IPS-20b (cell line): ENCODE results near the gene SPINDOC.

Experiments used
- H3K27ac ChIP-seq: one replicate; pipeline ENCODE4 v1.5.1; 2013; ENCODE audit warnings: low read length
- H3K27me3 ChIP-seq: 2 replicates; pipeline ENCODE4 v1.6.1; 2013; ENCODE audit warnings: mild to moderate bottlenecking, low read length, inconsistent platforms; ENCODE audit not compliant: insufficient read depth
- H3K36me3 ChIP-seq: 2 replicates; pipeline ENCODE4 v1.6.1; 2013; ENCODE audit warnings: low read depth, mild to moderate bottlenecking, inconsistent platforms, low read length, moderate library complexity; ENCODE audit not compliant: insufficient read depth
- H3K4me1 ChIP-seq: 2 replicates; pipeline ENCODE4 v1.6.1; 2013; ENCODE audit warnings: mild to moderate bottlenecking, control low read depth, inconsistent platforms, low read length, moderate library complexity; ENCODE audit not compliant: insufficient read depth
- H3K4me3 ChIP-seq: 2 replicates; pipeline ENCODE4 v1.5.1; 2013; ENCODE audit warnings: mild to moderate bottlenecking, low read length, inconsistent platforms
- H3K9ac ChIP-seq: 2 replicates; pipeline ENCODE4 v1.6.1; 2013; ENCODE audit warnings: low read depth, mild to moderate bottlenecking, inconsistent platforms, low read length, moderate library complexity
- H3K9me3 ChIP-seq: 2 replicates; pipeline ENCODE4 v1.6.1; 2013; ENCODE audit warnings: mild to moderate bottlenecking, low read depth, low read length, inconsistent platforms; ENCODE audit not compliant: insufficient read depth

Gene SPINDOC

DNA sequence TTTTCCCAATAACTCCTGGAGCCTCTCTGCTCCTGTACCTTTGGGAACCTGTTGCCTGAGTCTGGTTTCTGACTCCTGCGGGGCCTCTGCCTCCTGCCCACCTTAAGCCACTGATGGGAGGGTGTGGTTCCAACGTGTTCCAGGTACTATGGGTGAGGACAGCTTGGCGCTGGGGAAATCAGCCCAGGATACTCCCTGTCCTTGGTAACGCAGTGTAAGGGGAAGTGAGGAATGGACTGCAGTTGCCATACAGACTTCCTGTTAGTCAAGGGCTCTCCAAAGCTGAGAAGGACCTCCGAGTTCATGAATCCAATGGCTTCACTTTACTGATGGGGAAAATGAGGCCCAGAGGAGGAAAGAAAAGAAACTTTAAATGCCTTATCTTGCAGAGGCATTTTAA is 24.5 kb downstream of the SPINDOC start:
- H3K9ac ChIP-seq: peak overlapping the region; percentile 77; the same call in 1 of the 2 replicates
- no peaks in the 10 kb centered on the region for H3K9me3 ChIP-seq
- H3K27me3 ChIP-seq: no peaks in the 10 kb centered on the region
- H3K4me1 ChIP-seq: peaks cover 26% of the 10 kb centered on the region
- no peak overlapping the region for H3K27ac ChIP-seq
- no peak overlapping the region for H3K4me3 ChIP-seq
- H3K36me3 ChIP-seq: peaks cover 3% of the 10 kb centered on the region; the same call in 1 of the 2 replicates

DNA sequence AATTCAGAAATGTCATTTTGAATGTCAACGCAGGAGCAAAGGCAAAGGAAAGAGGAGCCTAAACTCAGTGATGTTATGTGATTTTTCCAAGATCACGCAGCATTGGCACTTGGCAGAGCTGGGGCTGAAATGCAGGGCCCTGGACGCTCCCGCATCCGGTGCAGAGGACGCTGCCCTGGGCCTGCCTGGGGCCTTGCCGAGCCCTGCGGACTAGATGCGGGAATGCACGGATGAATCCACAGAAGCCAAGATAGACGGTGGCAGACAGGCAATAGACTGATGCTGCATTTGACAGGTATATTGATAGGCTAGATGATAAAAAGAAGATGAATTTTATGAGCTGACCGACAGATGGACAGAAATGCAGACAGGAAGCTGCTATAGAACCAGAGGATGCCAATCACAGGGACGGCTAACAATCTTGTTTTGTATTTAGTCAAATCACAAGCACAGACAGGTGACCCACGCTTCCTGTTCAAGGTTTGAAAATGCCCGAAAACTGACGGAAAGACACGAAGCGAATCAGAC is 25.0 kb downstream of the SPINDOC start:
- H3K36me3 ChIP-seq: peaks cover 3% of the 10 kb centered on the region; the same call in 1 of the 2 replicates
- peak overlapping the region; percentile 77; the same call in 1 of the 2 replicates for H3K9ac ChIP-seq
- H3K27ac ChIP-seq: peak overlapping the region; percentile 68
- peaks cover 31% of the 10 kb centered on the region for H3K4me1 ChIP-seq
- H3K27me3 ChIP-seq: no peaks in the 10 kb centered on the region
- H3K9me3 ChIP-seq: no peaks in the 10 kb centered on the region
- peak overlapping the region; percentile 57 for H3K4me3 ChIP-seq

DNA sequence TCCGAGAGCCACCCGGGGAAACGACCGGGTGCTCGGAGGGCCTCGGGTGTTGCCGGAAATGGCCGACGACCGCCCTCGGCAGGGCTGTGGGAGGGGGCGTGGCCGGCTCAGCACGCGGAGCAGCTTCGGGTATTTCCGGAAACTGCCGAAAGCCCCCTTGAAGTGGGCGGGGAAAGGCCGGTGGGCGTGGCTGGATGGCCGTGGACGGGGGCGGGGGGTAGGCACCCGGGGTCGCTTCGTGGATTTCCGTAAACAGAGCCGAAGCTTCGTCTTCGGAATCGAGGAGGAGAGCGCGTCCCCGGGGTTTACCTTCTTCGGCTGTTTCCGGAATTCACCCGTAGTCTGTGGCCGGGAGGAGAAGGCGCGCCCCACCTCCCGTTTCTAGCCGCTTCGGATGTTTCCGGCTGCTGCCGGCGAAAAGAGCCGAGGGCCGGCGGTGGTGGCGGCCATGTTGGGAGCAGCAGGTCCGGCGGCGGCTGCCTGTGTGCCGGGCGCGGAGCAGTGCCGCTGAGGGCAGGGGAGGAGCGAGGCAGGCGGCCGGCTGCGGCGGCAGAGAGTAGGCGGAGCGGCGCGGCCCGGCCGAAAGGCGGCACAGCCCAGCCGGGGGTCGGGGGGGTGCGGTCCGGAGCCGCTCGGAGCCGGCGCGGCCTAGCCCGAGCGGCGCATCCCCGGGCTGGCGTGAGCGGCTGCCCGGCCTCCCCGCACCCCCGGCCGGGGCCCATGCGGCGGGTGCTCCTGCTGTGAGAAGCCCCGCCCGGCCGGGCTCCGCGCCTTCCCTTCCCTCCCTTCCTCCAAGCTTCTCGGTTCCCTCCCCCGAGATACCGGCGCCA is 25.6 kb downstream of the SPINDOC start, which contains the start of gene MARK2:
Gene MARK2, plus strand, starts transcription at position 433 of the 830 bp plus-strand sequence. Its CDS starts 397 bp downstream, at position 830.
- no peaks in the 10 kb centered on the region for H3K27me3 ChIP-seq
- peak within 1 kb of the TSS; percentile 68 for H3K27ac ChIP-seq
- no peaks in the 10 kb centered on the region for H3K9me3 ChIP-seq
- peaks cover 3% of the 10 kb centered on the region; the same call in 1 of the 2 replicates for H3K36me3 ChIP-seq
- peak within 1 kb of the TSS; percentile 91 for H3K4me3 ChIP-seq
- peaks cover 34% of the 10 kb centered on the region for H3K4me1 ChIP-seq
- peak within 1 kb of the TSS; percentile 92 for H3K9ac ChIP-seq

DNA sequence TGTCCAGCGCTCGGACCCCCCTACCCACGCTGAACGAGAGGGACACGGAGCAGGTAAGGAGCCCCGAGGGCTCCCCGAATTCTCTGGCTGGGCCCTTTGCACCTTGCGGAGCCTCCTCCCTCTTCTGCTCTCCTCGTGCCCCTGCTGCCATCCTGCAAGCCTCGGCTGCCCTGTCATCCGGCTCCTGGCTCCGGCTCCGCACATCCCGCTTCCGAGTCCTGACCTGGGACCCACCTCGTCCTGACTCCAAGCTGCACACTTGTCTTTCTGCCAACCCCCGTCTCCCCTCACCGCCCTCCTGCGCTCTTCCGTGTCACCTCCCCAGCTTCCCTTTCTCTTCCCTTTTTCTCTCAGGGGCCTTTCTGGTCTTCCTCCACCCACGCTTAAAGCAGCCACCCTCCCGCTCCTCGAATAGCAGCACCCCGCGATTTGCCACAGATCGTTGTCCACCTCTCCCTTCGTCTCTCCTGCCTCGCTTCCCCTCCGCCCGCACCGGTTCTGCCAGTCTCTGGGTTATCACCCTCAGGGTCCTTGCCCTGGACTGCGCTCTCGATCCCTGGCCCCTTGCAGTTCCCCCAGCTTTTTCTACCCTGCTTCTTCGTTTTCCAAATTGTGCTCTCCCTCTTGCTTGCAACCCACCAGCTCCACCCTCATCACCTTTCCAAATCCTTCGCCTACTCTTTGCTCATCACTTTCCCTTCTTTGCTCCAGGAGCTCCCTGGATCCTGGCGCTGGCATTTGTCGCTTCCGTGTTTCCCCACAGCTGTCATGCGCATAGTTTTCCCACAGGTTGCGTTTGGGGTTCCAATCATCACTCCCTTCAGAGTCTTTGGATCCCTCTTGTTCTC is 26.5 kb downstream of the SPINDOC start:
- peaks cover 9% of the 10 kb centered on the region; the same call in 1 of the 2 replicates for H3K36me3 ChIP-seq

DNA sequence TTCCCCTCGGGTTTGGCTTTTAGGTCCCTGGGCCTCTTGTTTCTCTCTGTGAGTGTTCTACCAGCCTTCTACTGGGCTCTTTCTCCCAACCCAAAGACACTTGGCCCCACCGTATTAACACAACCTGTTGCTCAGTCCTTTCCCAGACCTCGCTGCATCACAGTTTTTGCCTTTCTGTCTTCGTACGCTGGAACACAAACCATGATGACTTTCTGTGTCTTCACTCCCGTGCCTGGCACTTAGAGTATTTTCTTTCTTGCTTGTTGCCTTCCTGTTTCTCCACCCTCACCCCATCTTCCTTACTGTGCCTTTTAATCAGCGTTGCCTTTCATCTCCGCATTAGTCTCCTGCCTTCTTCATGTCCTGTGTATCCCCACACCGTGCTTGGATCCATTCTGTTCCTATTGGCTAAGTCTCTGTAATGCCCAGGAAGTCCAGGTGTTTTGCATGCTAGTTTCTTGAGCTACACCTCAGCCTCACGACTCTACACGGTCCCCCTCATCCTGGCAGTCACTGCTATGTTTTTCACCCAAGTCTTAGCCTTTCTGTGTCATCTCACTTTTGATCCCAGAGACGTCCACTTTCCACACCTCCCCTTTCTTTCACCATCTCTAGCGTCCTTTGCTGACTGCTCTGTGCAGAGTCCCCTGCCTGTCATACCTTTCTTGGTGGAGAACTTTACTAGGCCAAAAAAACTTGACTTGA is 27.3 kb downstream of the SPINDOC start:
- Histone ChIP-seq H3K9me3 (no peaks in the 10 kb centered on the region), H3K36me3 (peaks cover 9% of the 10 kb centered on the region; the same call in 1 of the 2 replicates), H3K27me3 (no peaks in the 10 kb centered on the region), H3K9ac (peak overlapping the region; percentile 92), H3K4me1 (peaks cover 47% of the 10 kb centered on the region), H3K4me3 (peak overlapping the region; percentile 91), H3K27ac (no peak overlapping the region)

More for the DNA sequence above, 26.5 kb downstream of the SPINDOC start:
- Histone ChIP-seq H3K27me3 (no peaks in the 10 kb centered on the region), H3K9ac (peak overlapping the region; percentile 92), H3K4me1 (peaks cover 40% of the 10 kb centered on the region), H3K27ac (no peak overlapping the region), H3K4me3 (peak overlapping the region; percentile 91), H3K9me3 (no peaks in the 10 kb centered on the region)

DNA sequence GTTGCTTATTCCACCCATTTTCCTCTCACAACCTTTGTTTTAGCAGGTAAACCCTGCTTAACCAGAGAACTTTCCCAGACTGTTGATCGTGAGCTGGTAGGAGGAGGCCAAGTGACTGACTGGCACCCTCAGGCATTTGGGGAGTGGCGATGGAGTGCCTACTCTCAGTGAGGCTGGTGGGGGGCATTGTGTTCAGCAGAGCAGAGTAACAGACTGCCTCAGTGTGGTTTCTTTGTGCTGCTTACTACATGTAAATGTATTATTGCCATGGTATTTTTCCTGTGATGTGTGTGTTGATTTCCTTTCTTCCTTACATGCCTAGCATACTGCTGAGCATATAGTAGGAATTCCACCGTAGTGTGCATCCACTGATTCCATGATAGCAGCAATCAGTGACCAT is 28.3 kb downstream of the SPINDOC start:
- H3K36me3 ChIP-seq: peaks cover 9% of the 10 kb centered on the region; the same call in 1 of the 2 replicates
- peak overlapping the region; percentile 92 for H3K9ac ChIP-seq
- peaks cover 48% of the 10 kb centered on the region for H3K4me1 ChIP-seq
- no peak overlapping the region for H3K27ac ChIP-seq
- peak overlapping the region; percentile 91 for H3K4me3 ChIP-seq
- H3K9me3 ChIP-seq: no peaks in the 10 kb centered on the region
- H3K27me3 ChIP-seq: no peaks in the 10 kb centered on the region

DNA sequence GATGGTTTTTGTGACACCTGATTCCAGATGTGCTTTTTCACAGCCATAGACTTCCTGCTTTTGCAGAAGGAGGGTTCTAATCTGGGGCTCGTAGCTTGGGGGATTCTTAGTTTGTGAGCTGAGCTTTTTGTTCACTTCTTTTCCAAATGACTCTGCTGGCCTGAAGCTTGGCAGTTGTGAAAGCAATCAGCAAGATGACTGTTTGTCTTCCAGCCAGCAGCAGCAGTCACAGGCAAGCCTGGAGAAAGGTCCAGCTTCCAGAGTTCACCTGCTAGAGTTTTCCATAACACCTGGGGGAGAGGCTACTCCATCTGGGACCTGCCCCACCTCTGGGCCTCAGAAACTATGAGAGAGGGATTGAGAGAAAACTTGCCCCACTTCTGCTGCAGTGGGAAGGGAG is 29.8 kb downstream of the SPINDOC start:
- Histone ChIP-seq H3K27me3 (no peaks in the 10 kb centered on the region), H3K9ac (peak overlapping the region; percentile 29; the same call in 1 of the 2 replicates), H3K36me3 (peaks cover 9% of the 10 kb centered on the region; the same call in 1 of the 2 replicates), H3K27ac (no peak overlapping the region), H3K4me3 (peak overlapping the region; percentile 39; the same call in 1 of the 2 replicates), H3K4me1 (peaks cover 58% of the 10 kb centered on the region), H3K9me3 (no peaks in the 10 kb centered on the region)

DNA sequence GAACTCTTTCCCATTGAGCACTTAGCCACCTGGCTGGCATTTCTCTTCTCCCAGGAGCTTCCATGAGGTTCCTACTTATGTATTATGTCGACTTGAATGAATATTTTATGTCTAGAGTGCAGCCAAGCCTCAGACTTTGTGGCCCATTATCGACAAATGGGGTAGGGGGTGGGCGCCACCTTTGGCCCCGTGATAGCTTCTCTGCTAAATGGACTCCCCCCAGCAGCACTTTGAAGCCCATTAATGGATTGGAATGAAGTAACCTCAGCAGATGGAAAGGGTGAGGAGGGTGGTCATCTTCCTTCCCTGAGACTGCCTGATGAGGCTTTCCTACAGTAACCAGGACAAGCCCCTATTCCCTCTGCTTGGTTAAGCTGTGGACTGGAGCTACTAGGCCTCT is 31.6 kb downstream of the SPINDOC start:
- H3K4me1 ChIP-seq: peaks cover 57% of the 10 kb centered on the region
- H3K36me3 ChIP-seq: peaks cover 9% of the 10 kb centered on the region; the same call in 1 of the 2 replicates
- 0 out of 2 replicates have a peak overlapping the region, but pooled peaks have one; percentile 0 for H3K9ac ChIP-seq
- H3K9me3 ChIP-seq: no peaks in the 10 kb centered on the region
- no peak overlapping the region for H3K27ac ChIP-seq
- H3K4me3 ChIP-seq: no peak overlapping the region
- H3K27me3 ChIP-seq: no peaks in the 10 kb centered on the region

DNA sequence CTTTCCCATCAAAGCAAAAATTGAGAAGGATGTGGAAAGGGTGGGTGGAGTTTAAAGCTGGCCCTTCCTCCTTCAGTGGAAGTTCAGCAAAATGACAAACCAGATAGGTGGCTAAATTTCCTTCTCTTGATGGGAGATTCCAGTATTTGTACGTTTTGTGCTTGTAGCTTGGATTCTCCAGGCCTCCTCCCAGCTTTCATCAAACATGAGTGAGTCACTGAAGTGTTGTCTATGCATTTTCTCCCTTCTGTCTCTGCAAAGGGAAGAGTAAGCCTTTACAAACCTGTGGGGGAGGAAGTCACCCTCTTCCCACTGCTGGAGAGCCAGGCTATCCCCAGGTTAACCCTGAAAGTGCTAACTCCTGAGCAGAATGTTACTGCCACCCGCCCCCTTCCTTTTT is 32.0 kb downstream of the SPINDOC start:
- Histone ChIP-seq H3K36me3 (peaks cover 9% of the 10 kb centered on the region; the same call in 1 of the 2 replicates), H3K9me3 (no peaks in the 10 kb centered on the region), H3K4me3 (no peak overlapping the region), H3K4me1 (peaks cover 53% of the 10 kb centered on the region), H3K9ac (0 out of 2 replicates have a peak overlapping the region, but pooled peaks have one; percentile 0), H3K27ac (no peak overlapping the region), H3K27me3 (no peaks in the 10 kb centered on the region)

DNA sequence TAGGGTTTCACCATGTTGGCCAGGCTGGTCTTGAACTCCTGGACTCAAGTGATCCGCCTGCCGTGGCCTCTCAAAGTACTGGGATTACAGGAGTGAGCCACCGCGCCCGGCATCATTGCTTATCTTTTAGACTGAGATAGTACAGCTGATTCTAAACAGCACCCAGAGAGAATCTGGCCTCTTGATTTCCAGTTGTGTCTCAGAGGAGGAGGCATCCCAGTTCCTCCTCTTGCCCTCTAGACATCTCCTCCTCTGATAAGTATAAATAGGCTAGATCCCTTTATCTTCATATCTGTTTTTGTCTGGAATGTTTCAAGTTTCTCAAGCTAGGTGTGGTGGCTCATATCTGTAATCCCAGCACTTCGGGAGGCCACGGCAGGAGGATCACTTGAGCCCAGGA is 32.7 kb downstream of the SPINDOC start:
- H3K4me1 ChIP-seq: peaks cover 47% of the 10 kb centered on the region

More for the DNA sequence above, 32.7 kb downstream of the SPINDOC start:
- Histone ChIP-seq H3K9me3 (no peaks in the 10 kb centered on the region), H3K27ac (no peak overlapping the region), H3K9ac (no peak overlapping the region), H3K36me3 (peaks cover 9% of the 10 kb centered on the region; the same call in 1 of the 2 replicates), H3K27me3 (no peaks in the 10 kb centered on the region), H3K4me3 (no peak overlapping the region)
